Measurements from ENCODE around the gene ANXA6. TPM values are rescaled to one million over a fixed set of nuclear protein-coding genes. Genes with fewer than 3 reads are reported as not detected.

The ANXA6 gene
- total and polyA plus RNA-seq, 2 experiments from 2014 or later = 122 to 152 TPM

GRCh38 chr5:151054709-151055108 is 102.9 kb downstream of the ANXA6 start:
- Histone ChIP-seq H3K27me3 (no peaks in the 10 kb centered on the region), H3K9me3 (ENCODE audit: low read depth) (no peaks in the 10 kb centered on the region), H3K27ac (peak overlapping the region; percentile 83), H2AFZ (no peak overlapping the region), H3K36me3 (replicated peaks; ENCODE audit: insufficient read depth, low read depth) (no peaks in the 10 kb centered on the region), H3K4me3 (no peak overlapping the region), H3K79me2 (no peaks in the 10 kb centered on the region), H3K9me2 (replicated peaks; ENCODE audit: insufficient read depth) (no peaks in the 10 kb centered on the region), H3K4me1 (ENCODE audit: insufficient read depth) (peaks cover 6% of the 10 kb centered on the region), H4K20me1 (ENCODE audit: insufficient read depth, poor library complexity, severe bottlenecking) (no peaks in the 10 kb centered on the region), H3K4me2 (no peak overlapping the region)
- TF ChIP-seq EZH2phosphoT487 (IDR thresholded peaks at IDR 0.05; ENCODE audit: low read depth, severe bottlenecking, unreplicated experiment) (no peak), CTCF (IDR thresholded peaks at IDR 0.05; ENCODE audit: poor library complexity) (no peak), EZH2 (IDR thresholded peaks at IDR 0.05; ENCODE audit: borderline replicate concordance) (no peak)
- DNase-seq (ENCODE audit: low spot score) = no peak
- 80% methylated on average over 3 of the region's 3 CpGs for WGBS (ENCODE audit: low lambda C conversion rate, missing lambda C conversion rate)

GRCh38 chr5:151053796-151054462 is 103.7 kb downstream of the ANXA6 start:
- no peak for DNase-seq (ENCODE audit: low spot score)
- Histone ChIP-seq H3K4me1 (ENCODE audit: insufficient read depth) (peaks cover 6% of the 10 kb centered on the region), H3K4me2 (no peak overlapping the region), H3K79me2 (no peaks in the 10 kb centered on the region), H3K9me2 (replicated peaks; ENCODE audit: insufficient read depth) (no peaks in the 10 kb centered on the region), H3K4me3 (no peak overlapping the region), H3K27me3 (no peaks in the 10 kb centered on the region), H3K9me3 (ENCODE audit: low read depth) (no peaks in the 10 kb centered on the region), H3K27ac (peak overlapping the region; percentile 79), H3K36me3 (replicated peaks; ENCODE audit: insufficient read depth, low read depth) (no peaks in the 10 kb centered on the region), H4K20me1 (ENCODE audit: insufficient read depth, poor library complexity, severe bottlenecking) (no peaks in the 10 kb centered on the region), H2AFZ (no peak overlapping the region)
- 95% methylated on average over 4 of the region's 4 CpGs for WGBS (ENCODE audit: low lambda C conversion rate, missing lambda C conversion rate)
- TF ChIP-seq CTCF (IDR thresholded peaks at IDR 0.05; ENCODE audit: poor library complexity) (no peak), EZH2 (IDR thresholded peaks at IDR 0.05; ENCODE audit: borderline replicate concordance) (no peak), EZH2phosphoT487 (IDR thresholded peaks at IDR 0.05; ENCODE audit: low read depth, severe bottlenecking, unreplicated experiment) (no peak)

GRCh38 chr5:151052836-151053235 is 104.7 kb downstream of the ANXA6 start:
- WGBS (ENCODE audit: low lambda C conversion rate, missing lambda C conversion rate) = 91% methylated on average over 3 of the region's 3 CpGs
- no peak overlapping the region for H3K27ac ChIP-seq
- no peaks in the 10 kb centered on the region for H3K36me3 ChIP-seq (replicated peaks; ENCODE audit: insufficient read depth, low read depth)

More at GRCh38 chr5:151052836-151053235, 104.7 kb downstream of the ANXA6 start:
- no peaks in the 10 kb centered on the region for H3K9me2 ChIP-seq (replicated peaks; ENCODE audit: insufficient read depth)
- H2AFZ ChIP-seq = no peak overlapping the region
- no peak for TF ChIP-seq EZH2phosphoT487 (IDR thresholded peaks at IDR 0.05; ENCODE audit: low read depth, severe bottlenecking, unreplicated experiment)
- TF ChIP-seq EZH2 (IDR thresholded peaks at IDR 0.05; ENCODE audit: borderline replicate concordance) = no peak
- TF ChIP-seq CTCF (IDR thresholded peaks at IDR 0.05; ENCODE audit: poor library complexity) = no peak
- DNase-seq (ENCODE audit: low spot score) = no peak
- no peaks in the 10 kb centered on the region for H3K79me2 ChIP-seq
- H3K4me3 ChIP-seq = no peak overlapping the region
- no peaks in the 10 kb centered on the region for H3K9me3 ChIP-seq (ENCODE audit: low read depth)
- no peaks in the 10 kb centered on the region for H4K20me1 ChIP-seq (ENCODE audit: insufficient read depth, poor library complexity, severe bottlenecking)
- H3K4me2 ChIP-seq = no peak overlapping the region
- H3K27me3 ChIP-seq = no peaks in the 10 kb centered on the region
- peaks cover 6% of the 10 kb centered on the region for H3K4me1 ChIP-seq (ENCODE audit: insufficient read depth)
